Endothelial cell of umbilical vein (primary cell): ENCODE results near the gene MYT1. TPM values are rescaled to one million over a fixed set of nuclear protein-coding genes. Genes with fewer than 3 reads are reported as not detected.

ENCODE experiments used
- BruUV-seq: library from RNA; stranded (reverse); fragments of 400-500 nt; replicated peaks from 2 replicates; lab custom pipeline; 2021; lab: Mats Ljungman, UMichigan
- CTCF ChIA-PET: fragments of 300-600, 350-600 bp; sonication (Branson Sonifier 250); formaldehyde crosslinking; loops from one replicate; lab custom pipeline; 2021; ENCODE audit warnings: antibody characterized with exemption, inconsistent platforms; lab: Charles Lee
- POLR2A ChIA-PET: fragments of 300-600, 350-600 bp; sonication (Branson Sonifier 250); formaldehyde crosslinking; loops from one replicate; lab custom pipeline; 2021; ENCODE audit warnings: antibody characterized with exemption, inconsistent platforms; lab: Charles Lee
- DNase-seq: peaks from one replicate; pipeline ENCODE4 v3.0.0-alpha.2; 2011; ENCODE audit warnings: low read depth, low spot score
- FAIRE-seq: peaks from 2 replicates; lab custom pipeline; 2011; peaks lifted over from hg19 to GRCh38; lab: Jason Lieb, UNC
- H2AFZ ChIP-seq: 2 replicates; pipeline ENCODE4 v1.6.0; 2012; ENCODE audit warnings: low read depth, low read length, control low read depth, inconsistent platforms
- H3K27ac ChIP-seq: 2 replicates; pipeline ENCODE4 v1.5.1; 2011; ENCODE audit warnings: low read depth, mild to moderate bottlenecking, control low read depth, low read length, moderate library complexity; ENCODE audit not compliant: insufficient read depth
- H3K27me3 ChIP-seq, 2 experiments: 2 replicates each; pipeline versions ENCODE4 v1.6.0 to v1.6.1; 2011; ENCODE audit warnings: low read length in 2 of 2, mixed read lengths in 1 of 2; ENCODE audit not compliant: control insufficient read depth in 2 of 2, insufficient read depth in 2 of 2
- H3K36me3 ChIP-seq, 2 experiments: 2 replicates in 1 of 2; 3 replicates in 1 of 2; pipeline ENCODE4 v1.5.1; 2011; ENCODE audit warnings: low read length in 2 of 2, mild to moderate bottlenecking in 1 of 2, moderate library complexity in 1 of 2; ENCODE audit not compliant: control insufficient read depth in 2 of 2, insufficient read depth in 2 of 2; ENCODE audit errors: extremely low read depth in 1 of 2
- H3K4me1 ChIP-seq: 3 replicates; pipeline ENCODE4 v1.5.1; 2011; ENCODE audit warnings: mild to moderate bottlenecking, low read length; ENCODE audit not compliant: control insufficient read depth, insufficient read depth; ENCODE audit errors: extremely low read depth
- H3K4me2 ChIP-seq: 2 replicates; pipeline ENCODE4 v1.6.1; 2011; ENCODE audit warnings: low read length, control low read depth, mixed read lengths; ENCODE audit not compliant: insufficient read depth
- H3K4me3 ChIP-seq, 3 experiments: fragments of 200-600 bp in 1 of 3; sonication (generic), shearing (Covaris generic) in 1 of 3; replicated peaks in 1 of 3; 2 replicates each; pipeline ENCODE4 v1.5.1; 2011 to 2016; ENCODE audit warnings: control low read depth in 3 of 3, low read length in 3 of 3, mild to moderate bottlenecking in 2 of 3, inconsistent platforms in 1 of 3, low read depth in 1 of 3, moderate library complexity in 1 of 3; ENCODE audit not compliant: insufficient read depth in 1 of 3
- H3K79me2 ChIP-seq: 2 replicates; pipeline ENCODE4 v1.6.0; 2012; ENCODE audit warnings: low read length, inconsistent platforms; ENCODE audit not compliant: control insufficient read depth, insufficient read depth
- H3K9ac ChIP-seq: replicated peaks from 2 replicates; pipeline ENCODE3; 2011; ENCODE audit warnings: low read length, control low read depth; ENCODE audit not compliant: insufficient read depth; ENCODE audit errors: extremely low read depth
- H3K9me1 ChIP-seq: replicated peaks from 3 replicates; pipeline ENCODE4 v1.6.0; 2011; ENCODE audit warnings: mild to moderate bottlenecking, low read length; ENCODE audit not compliant: control insufficient read depth, insufficient read depth; ENCODE audit errors: extremely low read depth
- H3K9me3 ChIP-seq: replicated peaks from 2 replicates; pipeline ENCODE4 v1.5.1; 2012; ENCODE audit warnings: low read length, inconsistent platforms; ENCODE audit not compliant: control insufficient read depth, insufficient read depth
- H4K20me1 ChIP-seq: replicated peaks from 2 replicates; pipeline ENCODE3; 2011; ENCODE audit warnings: mild to moderate bottlenecking, low read length; ENCODE audit not compliant: control insufficient read depth, insufficient read depth; ENCODE audit errors: extremely low read depth
- CTCF ChIP-seq, 2 donors: IDR thresholded peaks; 1 replicate in 1 of 2; 2 replicates in 1 of 2; pipeline ENCODE4 v1.5.1; 2011; ENCODE audit warnings: low read length in 2 of 2, mild to moderate bottlenecking in 2 of 2, moderate library complexity in 2 of 2, control low read depth in 1 of 2, inconsistent platforms in 1 of 2, low read depth in 1 of 2; ENCODE audit not compliant: insufficient read depth in 1 of 2; ENCODE audit errors: extremely low read depth in 1 of 2
- EZH2 ChIP-seq: IDR thresholded peaks from 2 replicates; pipeline ENCODE4 v1.6.1; 2012; ENCODE audit warnings: borderline replicate concordance, low read depth, mild to moderate bottlenecking, moderate library complexity, low read length, inconsistent platforms; ENCODE audit not compliant: severe bottlenecking
- FOS ChIP-seq: IDR thresholded peaks from 2 replicates; pipeline ENCODE4 v1.6.1; 2011; ENCODE audit warnings: mild to moderate bottlenecking, low read length, moderate library complexity, borderline replicate concordance; ENCODE audit not compliant: insufficient read depth
- GATA2 ChIP-seq: IDR thresholded peaks from 2 replicates; pipeline ENCODE4 v1.7.0; 2011; ENCODE audit warnings: low read depth, mild to moderate bottlenecking, moderate library complexity, mixed read lengths, low read length; ENCODE audit not compliant: insufficient read length, insufficient read depth
- JUN ChIP-seq: IDR thresholded peaks from 2 replicates; pipeline ENCODE4 v1.6.1; 2011; ENCODE audit warnings: borderline replicate concordance, low read depth; ENCODE audit not compliant: insufficient read length, insufficient read depth
- MYC ChIP-seq: IDR thresholded peaks from one replicate; pipeline ENCODE4 v1.6.1; 2011; ENCODE audit warnings: mild to moderate bottlenecking, low read depth, low read length
- POLR2A ChIP-seq: IDR thresholded peaks from 2 replicates; pipeline ENCODE4 v1.6.1; 2012; ENCODE audit warnings: low read depth, mild to moderate bottlenecking, control low read depth, low read length
- POLR2AphosphoS5 ChIP-seq: IDR thresholded peaks from 2 replicates; pipeline ENCODE4 v1.6.1; 2012; ENCODE audit warnings: low read depth, mild to moderate bottlenecking, control low read depth, low read length, moderate library complexity; ENCODE audit not compliant: insufficient read depth
- dilution Hi-C: fragments of 300-500 bp; cut with MboI; formaldehyde crosslinking; loops from one replicate; pipeline ENCODE4 v1.15.0; 2019; ENCODE audit warnings: low sequenced_read_pairs; ENCODE audit not compliant: extremely low pct_ligation_motif_present
- intact Hi-C: fragments of 100-400 bp; cut with micrococcal nuclease; formaldehyde crosslinking; loops from one replicate; pipeline ENCODE4 v1.10.0; 2022
- polyA plus RNA-seq, 4 experiments: library from polyadenylated mRNA; depleted of rRNA in 3 of 4; stranded (reverse) in 3 of 4; unstranded in 1 of 4; fragments of >200 nt; gene quantifications; 2 replicates each; pipeline versions ENCODE4 v1.2.1 to v1.2.3, GENCODE V29; 2011 to 2012; ENCODE audit warnings: missing spikeins in 1 of 4
- total RNA-seq: library from RNA; stranded (reverse); gene quantifications from 2 replicates; pipeline ENCODE4 v1.2.3, GENCODE V29; 2021
- TF ChIP-seq, protein P1 (sequence below): IDR thresholded peaks from 2 replicates; pipeline ENCODE4 v1.6.1; 2011; ENCODE audit not compliant: insufficient read depth, insufficient read length

The MYT1 gene
- total and polyA plus RNA-seq, 2 donors (not counting 3 experiments of a cell fraction or from before 2014, with no cell fraction given) = not detected

GRCh38 chr20:64189530-64189966, 25.3 kb downstream of the MYT1 start:
- intact Hi-C loops = no loop called here
- no peak overlapping the region for H2AFZ ChIP-seq
- ChIA-PET CTCF (interaction anchor here (0.9 to 1.2 kb wide), 2 partner anchors 34 to 69 kb away, joined by 3 read pairs; no protein-coding TSS in a partner anchor), POLR2A (no interaction called here)
- H3K9me1 ChIP-seq = no peaks in the 10 kb centered on the region
- no peak overlapping the region for H3K4me3 ChIP-seq
- no peaks in the 10 kb centered on the region for H3K36me3 ChIP-seq
- FAIRE-seq (no peak), DNase-seq (no peak)
- H3K9me3 ChIP-seq = no peaks in the 10 kb centered on the region
- TF ChIP-seq, protein P1, sequence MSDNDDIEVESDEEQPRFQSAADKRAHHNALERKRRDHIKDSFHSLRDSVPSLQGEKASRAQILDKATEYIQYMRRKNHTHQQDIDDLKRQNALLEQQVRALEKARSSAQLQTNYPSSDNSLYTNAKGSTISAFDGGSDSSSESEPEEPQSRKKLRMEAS = no peak
- TF ChIP-seq FOS = no peak
- TF ChIP-seq MYC = no peak
- TF ChIP-seq JUN = no peak
- TF ChIP-seq EZH2 = no peak
- TF ChIP-seq POLR2AphosphoS5 = no peak
- no peak for TF ChIP-seq POLR2A
- TF ChIP-seq CTCF (IDR thresholded peaks at IDR 0.05; ENCODE audit: extremely low read depth in 1 of 2, insufficient read depth in 1 of 2, low read depth in 1 of 2, low read length in 2 of 2) = no peak
- TF ChIP-seq GATA2 = no peak
- no peak overlapping the region for H3K9ac ChIP-seq
- no peaks in the 10 kb centered on the region for H4K20me1 ChIP-seq
- H3K27me3 ChIP-seq = peaks cover 0 to 2% of the 10 kb centered on the region in 2 experiments
- dilution Hi-C loops = no loop called here
- H3K27ac ChIP-seq = no peak overlapping the region
- H3K4me1 ChIP-seq = peaks cover 8% of the 10 kb centered on the region
- no peaks in the 10 kb centered on the region for H3K79me2 ChIP-seq
- no peak overlapping the region for H3K4me2 ChIP-seq
- no TSS peak for BruUV-seq
